ENCODE measurements around the gene ITGB3.

DNA sequence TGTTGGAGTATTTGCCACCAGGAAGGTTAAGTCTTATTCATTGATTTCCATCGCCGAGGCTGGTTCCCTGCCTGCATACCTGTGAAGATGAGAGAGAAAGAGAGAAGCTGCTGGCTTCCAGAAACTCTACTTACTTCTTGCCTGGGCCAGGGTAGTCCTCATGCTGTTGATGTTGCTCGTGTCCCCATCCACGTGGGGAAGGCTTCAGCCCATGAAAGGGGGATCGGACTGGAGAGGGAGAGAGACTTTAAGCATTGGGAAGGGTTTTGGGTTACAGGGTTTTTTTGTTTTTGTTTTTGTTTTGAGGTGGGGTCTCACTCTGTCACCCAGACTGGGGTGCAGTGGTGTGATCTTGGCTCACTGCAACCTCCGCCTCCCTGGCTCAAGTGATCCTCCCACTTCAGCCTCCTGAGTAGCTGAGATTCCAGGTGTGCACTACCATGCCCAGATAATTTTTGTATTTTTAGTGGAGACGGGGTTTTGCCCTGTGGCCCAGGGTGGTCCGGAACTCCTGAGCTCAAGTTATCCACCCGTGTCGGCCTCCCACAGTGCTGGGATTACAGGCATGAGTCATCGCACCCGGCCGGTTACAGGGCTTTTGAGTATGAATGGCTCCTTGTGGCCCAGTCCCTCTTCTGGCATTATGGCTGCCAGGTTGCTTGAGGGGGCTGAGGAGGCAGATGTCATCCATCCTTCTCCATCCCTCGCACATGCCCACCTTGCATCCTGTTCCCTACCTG is 26.6 kb downstream of the ITGB3 start:
- TF ChIP-seq POLR2AphosphoS5 (IDR thresholded peaks at IDR 0.05), result no peak
- TF ChIP-seq, protein P1, sequence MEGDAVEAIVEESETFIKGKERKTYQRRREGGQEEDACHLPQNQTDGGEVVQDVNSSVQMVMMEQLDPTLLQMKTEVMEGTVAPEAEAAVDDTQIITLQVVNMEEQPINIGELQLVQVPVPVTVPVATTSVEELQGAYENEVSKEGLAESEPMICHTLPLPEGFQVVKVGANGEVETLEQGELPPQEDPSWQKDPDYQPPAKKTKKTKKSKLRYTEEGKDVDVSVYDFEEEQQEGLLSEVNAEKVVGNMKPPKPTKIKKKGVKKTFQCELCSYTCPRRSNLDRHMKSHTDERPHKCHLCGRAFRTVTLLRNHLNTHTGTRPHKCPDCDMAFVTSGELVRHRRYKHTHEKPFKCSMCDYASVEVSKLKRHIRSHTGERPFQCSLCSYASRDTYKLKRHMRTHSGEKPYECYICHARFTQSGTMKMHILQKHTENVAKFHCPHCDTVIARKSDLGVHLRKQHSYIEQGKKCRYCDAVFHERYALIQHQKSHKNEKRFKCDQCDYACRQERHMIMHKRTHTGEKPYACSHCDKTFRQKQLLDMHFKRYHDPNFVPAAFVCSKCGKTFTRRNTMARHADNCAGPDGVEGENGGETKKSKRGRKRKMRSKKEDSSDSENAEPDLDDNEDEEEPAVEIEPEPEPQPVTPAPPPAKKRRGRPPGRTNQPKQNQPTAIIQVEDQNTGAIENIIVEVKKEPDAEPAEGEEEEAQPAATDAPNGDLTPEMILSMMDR (IDR thresholded peaks at IDR 0.05), result no peak

All from sigmoid colon (tissue), 4 donors.